Right lobe of liver (tissue), 6 donors: ENCODE data around the gene PLCB1. TPM values are rescaled to one million over a fixed set of nuclear protein-coding genes. Genes with fewer than 3 reads are reported as not detected.

Experiments used
- ATAC-seq, 4 donors: fragments of 200-7000 bp; cut with Tn5 transposase; one replicate each; pipeline ENCODE4 v1.9.1; 2020; ENCODE audit warnings: mild to moderate bottlenecking in 4 of 4, moderate library complexity in 4 of 4
- DNase-seq, 3 donors: peaks; one replicate each; pipeline ENCODE4 v3.0.0-alpha.2; 2020
- H3K27ac ChIP-seq, 3 donors: fragments of 200-600 bp; one replicate each; pipeline ENCODE4 v1.8.0; 2022
- H3K27me3 ChIP-seq, 2 donors: fragments of 200-600 bp; one replicate each; pipeline ENCODE4 v1.8.0; 2022
- H3K36me3 ChIP-seq, 4 donors: fragments of 200-600 bp; sonication (generic) in 1 of 4; one replicate each; pipeline versions ENCODE4 v1.5.1 to v1.8.0; 2017 to 2022; ENCODE audit warnings: control low read depth in 1 of 4
- H3K4me1 ChIP-seq, 4 donors: fragments of 200-600 bp; sonication (generic) in 1 of 4; one replicate each; pipeline versions ENCODE4 v1.5.1 to v1.8.0; 2017 to 2022; ENCODE audit warnings: control low read depth in 1 of 4
- H3K4me3 ChIP-seq, 3 donors: fragments of 200-600 bp; one replicate each; pipeline ENCODE4 v1.8.0; 2022
- H3K9me3 ChIP-seq, 4 donors: fragments of 200-600 bp; sonication (generic) in 1 of 4; one replicate each; pipeline versions ENCODE4 v1.5.1 to v1.8.0; 2017 to 2022; ENCODE audit warnings: control low read depth in 1 of 4
- CTCF ChIP-seq, 4 donors: fragments of 200-600 bp in 3 of 4; fragments of 450-650 bp in 1 of 4; IDR thresholded peaks; one replicate each; pipeline versions ENCODE4 v1.5.1 to v1.8.0; 2016 to 2022; ENCODE audit warnings: antibody characterized with exemption in 4 of 4, mild to moderate bottlenecking in 2 of 4
- POLR2A ChIP-seq: fragments of 450-650 bp; IDR thresholded peaks from one replicate; pipeline ENCODE4 v1.6.1; 2017; ENCODE audit warnings: antibody characterized with exemption, mild to moderate bottlenecking
- WGBS: methylation state at CpG from one replicate; pipeline ENCODE4 v1.1.6; 2018; ENCODE audit warnings: low coverage, low lambda C conversion rate; ENCODE audit not compliant: insufficient coverage; ENCODE audit errors: missing lambda C conversion rate; 5-methylcytosine and 5-hydroxymethylcytosine counted together
- intact Hi-C, 2 donors: fragments of 100-400 bp; cut with DNase I; formaldehyde crosslinking; loops; one replicate each; pipeline versions ENCODE4 v1.11.2 to v1.14.1; 2022
- small RNA-seq, 2 experiments: library from RNA; depleted of rRNA; stranded (forward); fragments of <200 nt; gene quantifications; one replicate each; pipeline ENCODE3, GENCODE V24; 2016
- total RNA-seq, 6 experiments: library from RNA; depleted of rRNA in 2 of 6; stranded (reverse); fragments of >200 nt in 2 of 6; fragmentation: NEBNext Ultra II Directional in 3 of 6; extraction: Animal tissue kit (Norgen Biotek cat#: 25700) in 3 of 6; gene quantifications; one replicate each; pipeline versions ENCODE4 v1.1.0 to v1.2.4, GENCODE V29; 2016 to 2023
- donor health status: DM: no; HTN: yes; CAD: no.
- donor health status: DM: no; HTN: no; CAD: no.
- donor health status: DM: no; HTN: no; CAD: no.
- donor health status: DM: no; HTN: yes; CAD: no.
- donor health status: DM: no; HTN: yes; CAD: no.

The PLCB1 gene
- total RNA-seq, 6 experiments from 2014 or later = 5.0 to 9.9 (median 5.7) TPM

DNA sequence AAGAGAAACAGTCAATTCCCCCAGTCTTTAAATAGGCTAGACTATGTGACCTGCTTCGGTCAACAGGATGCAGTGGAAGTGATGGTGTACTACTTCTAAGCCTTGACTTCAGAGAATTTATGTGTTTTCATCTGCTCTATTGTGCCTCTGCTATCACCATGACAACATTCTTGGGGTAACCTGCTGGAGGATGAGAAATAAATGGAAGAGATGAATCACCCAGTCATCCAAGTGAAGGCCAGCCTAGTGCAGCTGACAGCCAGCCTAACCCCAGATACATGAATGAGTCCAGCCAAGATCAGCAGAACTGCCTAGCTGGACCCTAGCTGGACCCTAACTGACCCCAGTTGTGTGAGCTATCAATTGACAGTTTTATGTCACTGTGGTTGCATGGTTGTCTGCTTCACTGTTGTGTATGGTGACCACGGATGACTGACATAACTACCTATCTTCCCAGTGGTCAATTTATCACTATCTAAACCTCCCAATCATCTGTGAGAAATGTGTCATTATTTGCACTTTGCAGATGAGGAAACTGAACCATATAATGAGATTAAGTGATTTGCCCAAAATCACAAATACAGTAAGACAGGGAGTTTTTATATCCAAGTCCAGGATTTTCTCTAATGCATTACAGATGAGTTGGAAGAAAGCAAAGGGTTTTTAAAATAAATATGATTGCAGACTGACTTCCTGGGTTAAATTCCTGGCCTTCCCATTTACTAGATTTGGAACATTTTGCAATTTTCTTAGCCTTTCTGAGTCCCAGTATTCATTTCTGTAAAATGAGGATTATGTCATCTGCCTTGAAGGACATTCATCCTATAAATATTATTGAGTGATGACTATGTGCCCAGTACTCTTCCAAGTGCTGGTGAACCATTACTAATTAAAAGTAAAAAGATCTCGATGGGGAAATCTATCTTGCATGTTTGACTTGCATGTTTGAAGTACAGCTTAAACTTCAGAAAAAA is 800.4 kb downstream of the PLCB1 start:
- WGBS = 34% methylated on average over 3 of the region's 3 CpGs
- ATAC-seq (no peak), DNase-seq (no peak)
- H3K27me3 ChIP-seq = no peaks in the 10 kb centered on the region
- intact Hi-C loops = no loop called here
- H3K36me3 ChIP-seq = no peaks in the 10 kb centered on the region
- H3K9me3 ChIP-seq = no peaks in the 10 kb centered on the region
- no peak overlapping the region for H3K27ac ChIP-seq
- no peak overlapping the region for H3K4me3 ChIP-seq
- TF ChIP-seq POLR2A (no peak), CTCF (IDR thresholded peaks at IDR 0.05) (no peak)
- H3K4me1 ChIP-seq = no peaks in the 10 kb centered on the region

DNA sequence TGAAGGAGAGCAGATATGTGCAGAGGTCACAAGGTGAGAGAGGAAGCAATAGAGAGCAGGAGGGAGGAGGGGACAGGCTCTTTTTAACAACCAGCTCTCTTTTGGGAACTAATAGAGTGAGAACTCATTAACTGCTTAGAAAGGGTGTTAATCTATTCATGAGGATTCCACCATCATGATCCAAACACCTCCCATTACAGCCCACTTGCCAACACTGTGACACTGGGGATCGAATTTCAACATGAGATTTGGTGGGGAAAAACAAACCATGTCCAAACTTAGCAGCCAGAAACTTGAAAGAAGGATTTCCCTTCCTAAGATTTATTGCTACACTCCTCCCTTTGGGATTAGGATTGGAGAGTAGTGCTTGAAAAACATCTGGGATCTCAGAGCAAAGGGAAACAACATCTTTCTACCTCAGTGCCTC is 801.3 kb downstream of the PLCB1 start:
- Histone ChIP-seq H3K9me3 (no peaks in the 10 kb centered on the region), H3K27me3 (no peaks in the 10 kb centered on the region), H3K36me3 (no peaks in the 10 kb centered on the region), H3K27ac (no peak overlapping the region), H3K4me1 (no peaks in the 10 kb centered on the region), H3K4me3 (no peak overlapping the region)
- intact Hi-C loops = no loop called here
- no peak for ATAC-seq
- WGBS = 8% methylated on average over 1 of the region's 1 CpG
- TF ChIP-seq POLR2A (no peak), CTCF (IDR thresholded peaks at IDR 0.05) (no peak)
- no peak for DNase-seq

DNA sequence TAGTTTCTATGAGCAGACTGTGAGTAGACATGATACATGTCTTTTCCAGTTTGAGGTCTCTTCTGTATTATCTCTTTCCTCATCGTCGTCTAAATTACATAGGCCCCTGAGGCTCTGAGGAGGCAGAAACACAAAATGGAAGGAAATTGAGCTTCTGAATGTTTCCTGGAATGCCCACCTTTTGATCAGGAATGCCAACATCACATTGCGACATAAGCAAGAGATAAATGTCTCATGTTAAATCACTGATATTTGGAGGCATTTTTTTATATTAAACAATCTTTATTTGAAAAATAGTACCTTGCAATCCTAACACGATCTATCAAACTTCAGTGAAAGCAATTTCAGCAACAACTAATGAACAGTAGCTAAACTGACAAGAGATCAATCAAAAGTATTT is 802.3 kb downstream of the PLCB1 start:
- TF ChIP-seq CTCF (IDR thresholded peaks at IDR 0.05) = no peak
- 55% methylated on average over 4 of the region's 4 CpGs for WGBS
- no peak for DNase-seq
- Histone ChIP-seq H3K36me3 (no peaks in the 10 kb centered on the region), H3K4me3 (no peak overlapping the region), H3K9me3 (no peaks in the 10 kb centered on the region), H3K27ac (no peak overlapping the region), H3K27me3 (no peaks in the 10 kb centered on the region), H3K4me1 (no peaks in the 10 kb centered on the region)
- intact Hi-C loops = no loop called here
- no peak for ATAC-seq

Small RNA genes lying within 50 kb of the gene (small RNA-seq; reads per million reads assigned to genes)
- 0 reads per million in 2 experiments for gene AL445567.1
- 0 reads per million in 2 experiments for gene RNU105B

Other genes starting within 250 kb of the PLCB1 start
- gene HAO1, start 191.8 kb upstream of the PLCB1 start, total RNA-seq = 100 to 1,000 TPM; 132 to 243 (median 171) TPM
- 10 to 100 TPM; 24.6 to 27.7 (median 25.7) TPM for gene TMX4, start 112.5 kb upstream of the PLCB1 start, total RNA-seq